GM19240 (cell line): ENCODE results near the gene FRG1.
"Not testable (repeated sequence)": the region's sequence is repeated elsewhere in the genome, so short reads cannot be mapped to it uniquely, and the experiment has no call there.

Experiments
- DNase-seq: peaks from one replicate; pipeline ENCODE4 v3.0.0; 2011; ENCODE audit warnings: low spot score; ENCODE audit not compliant: insufficient read length

Gene FRG1

DNA sequence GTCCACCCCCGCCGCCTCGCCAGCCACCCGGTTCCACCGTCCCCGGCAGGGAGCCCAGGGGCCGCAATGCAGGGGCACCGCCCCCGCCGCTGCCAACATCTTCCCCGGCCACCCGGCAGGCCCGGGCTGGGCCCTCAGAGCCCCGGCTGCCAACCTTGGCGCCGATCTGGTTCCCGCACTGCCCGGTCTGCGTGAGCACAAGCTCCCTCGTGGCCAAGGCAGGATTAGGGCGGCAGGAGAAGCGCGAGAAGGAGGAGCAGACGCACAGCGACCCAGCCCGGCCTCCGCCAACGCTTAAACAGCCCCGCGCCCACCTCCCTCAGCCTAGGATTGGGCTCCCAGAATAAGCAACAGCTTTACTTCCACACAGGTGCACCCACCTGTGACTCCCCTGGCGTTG is 44.0 kb downstream of the FRG1 start:
- DNase-seq, result not testable (repeated sequence)

GRCh38 chr4:189985651-189986243 is 45.1 kb downstream of the FRG1 start:
- not testable (repeated sequence) for DNase-seq

GRCh38 chr4:189988877-189989431 is 48.3 kb downstream of the FRG1 start:
- DNase-seq, result no peak

DNA sequence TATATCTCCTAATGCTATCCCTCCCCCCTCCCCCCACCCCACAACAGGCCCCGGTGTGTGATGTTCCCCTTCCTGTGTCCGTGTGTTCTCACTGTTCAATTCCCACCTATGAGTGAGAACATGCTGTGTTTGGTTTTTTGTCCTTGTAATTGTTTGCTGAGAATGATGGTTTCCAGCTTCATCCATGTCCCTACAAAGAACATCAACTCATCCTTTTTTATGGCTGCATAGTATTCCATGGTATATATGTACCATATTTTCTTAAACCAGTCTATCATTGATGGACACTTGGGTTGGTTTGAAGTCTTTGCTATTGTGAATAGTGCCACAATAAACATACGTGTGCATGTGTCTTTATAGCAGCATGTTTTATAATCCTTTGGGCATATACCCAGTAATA is 49.3 kb downstream of the FRG1 start:
- not testable (repeated sequence) for DNase-seq
